GM19238 (cell line): Measurements from ENCODE around the gene ARSB.
"Not testable (repeated sequence)": the region's sequence is repeated elsewhere in the genome, so short reads cannot be mapped to it uniquely, and the experiment has no call there.

ENCODE experiments used
- DNase-seq: peaks from one replicate; pipeline ENCODE4 v3.0.0; 2011; ENCODE audit warnings: low spot score; ENCODE audit not compliant: insufficient read length

The ARSB gene

DNA sequence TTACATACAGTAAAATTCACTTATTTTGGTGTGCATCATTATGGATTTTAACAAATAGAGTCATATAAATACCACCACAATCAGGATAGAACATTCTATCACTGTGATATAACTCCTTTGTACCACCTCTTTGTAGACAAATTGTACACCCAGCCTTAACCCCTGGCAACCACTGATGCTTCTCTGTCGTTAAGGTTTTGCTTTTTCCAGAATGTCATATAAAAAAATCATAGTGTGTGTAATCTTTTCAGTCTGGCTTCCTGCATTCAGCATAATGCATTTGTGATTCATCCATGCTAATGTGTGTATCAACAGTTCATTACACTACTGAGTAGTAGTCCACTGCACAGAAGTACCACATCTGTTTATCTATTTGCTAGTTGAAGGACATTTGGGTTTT lies 81.2 kb downstream of the ARSB start:
- DNase-seq: no peak

DNA sequence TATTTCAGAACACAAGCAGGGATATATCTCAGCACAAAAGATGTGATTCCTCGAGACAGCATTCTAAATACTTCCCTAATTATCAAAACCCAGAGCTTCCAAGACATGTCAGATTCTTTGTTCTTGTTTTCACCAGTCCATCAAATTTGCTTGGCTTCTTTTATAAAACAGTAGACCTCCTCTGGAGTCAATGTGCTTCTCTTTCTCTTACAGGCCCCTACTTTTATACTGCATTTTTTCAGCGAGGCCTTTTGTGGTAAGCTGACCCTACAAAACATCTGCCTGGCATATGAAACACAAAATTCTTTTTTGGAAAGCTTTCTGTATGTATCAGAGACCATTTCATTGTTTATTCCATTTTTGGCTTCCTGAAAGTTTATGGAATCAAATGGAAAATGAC lies 81.8 kb downstream of the ARSB start:
- DNase-seq: no peak

DNA sequence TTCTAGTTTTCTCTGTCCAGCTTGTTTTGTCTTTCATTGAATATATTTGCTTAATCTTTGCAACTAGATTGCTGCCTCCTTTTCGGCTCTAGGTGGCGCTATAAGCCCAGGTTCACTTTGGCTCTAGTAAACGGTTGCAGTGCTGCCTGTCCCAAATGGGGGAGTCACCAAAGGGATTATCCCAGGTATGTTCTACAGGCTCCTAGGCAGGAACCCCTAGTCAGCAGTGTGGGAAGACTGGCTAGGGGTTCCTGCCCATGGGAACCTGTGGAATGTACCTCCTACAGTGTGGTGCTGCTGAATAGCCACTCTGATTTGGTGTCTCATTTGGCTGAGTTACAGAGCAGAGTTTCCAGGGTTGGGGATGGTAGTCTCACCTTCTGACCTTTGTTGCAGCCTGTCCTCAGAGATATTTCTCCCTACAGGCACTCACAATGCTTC lies 85.2 kb downstream of the ARSB start:
- DNase-seq: no peak

DNA sequence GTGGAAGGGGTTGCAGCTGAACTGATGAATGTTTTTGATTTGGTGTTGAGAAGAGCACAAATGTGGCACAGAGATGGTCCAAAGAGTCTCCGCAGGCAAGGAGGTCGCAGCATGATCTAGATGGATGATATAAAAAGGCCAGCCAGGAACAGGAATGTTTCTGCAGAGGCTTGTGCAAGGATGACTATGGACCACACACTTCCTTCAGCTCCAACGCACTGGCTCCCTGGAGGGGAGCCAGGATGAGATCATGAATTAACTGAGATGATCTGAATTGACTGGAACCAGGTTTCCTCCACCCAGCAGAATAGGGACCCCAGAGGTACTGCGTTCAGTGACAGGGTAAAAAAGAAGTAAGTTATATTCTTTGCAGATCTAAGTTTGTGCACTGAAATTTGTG lies 89.0 kb downstream of the ARSB start:
- DNase-seq: no peak

DNA sequence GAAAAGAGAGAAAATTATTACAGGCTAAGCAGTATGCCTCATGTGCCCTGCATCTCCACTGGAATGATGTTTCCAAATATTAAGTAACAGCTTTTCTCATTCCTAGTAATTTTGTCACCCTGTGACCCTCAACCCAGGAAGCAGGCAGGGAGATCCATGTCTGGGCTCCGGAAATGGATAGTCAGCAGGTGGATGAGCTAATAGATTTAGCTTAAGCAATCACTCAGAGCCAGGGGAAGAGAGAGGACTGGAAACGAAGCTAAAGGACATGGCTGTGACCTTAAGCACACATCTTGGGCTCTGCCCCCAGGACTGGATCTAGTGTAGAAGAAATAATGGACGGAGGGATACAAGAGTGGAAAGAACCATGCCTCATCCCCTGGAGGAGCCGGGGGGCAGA lies 89.5 kb downstream of the ARSB start:
- DNase-seq: no peak

DNA sequence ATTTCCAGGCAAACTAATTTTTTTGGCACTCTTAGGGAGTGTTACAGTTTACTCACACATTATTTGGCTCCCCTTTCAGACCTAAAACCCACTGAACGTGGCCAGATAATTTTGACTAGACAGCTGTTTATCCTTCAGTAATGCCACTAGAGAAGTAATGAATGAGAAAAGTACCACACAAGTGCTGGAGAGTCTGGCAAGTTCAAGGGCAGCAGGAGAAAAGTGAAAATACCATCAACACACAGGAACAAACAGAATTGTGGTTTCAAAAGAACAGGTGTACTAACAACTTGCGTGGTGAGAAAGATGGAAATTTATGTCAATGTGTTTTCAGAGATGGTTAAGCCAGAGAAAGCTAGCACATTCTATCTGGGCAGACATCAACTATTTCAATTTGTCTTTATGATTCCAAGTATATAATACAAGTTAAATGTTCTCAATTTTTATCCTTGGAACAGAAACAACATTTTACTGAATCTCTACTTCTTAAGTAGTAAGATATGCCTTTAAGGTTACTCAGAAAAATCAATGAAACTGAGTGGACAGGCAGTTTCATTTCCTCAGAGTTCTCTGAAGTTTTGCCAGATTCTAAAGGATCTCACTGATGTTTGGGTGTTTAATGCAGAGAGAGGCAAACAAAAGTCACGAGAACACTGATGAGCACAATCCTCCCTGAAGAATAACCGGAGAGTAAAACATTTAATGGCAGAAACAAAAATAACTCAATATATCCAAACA lies 91.0 kb downstream of the ARSB start:
- DNase-seq: no peak

DNA sequence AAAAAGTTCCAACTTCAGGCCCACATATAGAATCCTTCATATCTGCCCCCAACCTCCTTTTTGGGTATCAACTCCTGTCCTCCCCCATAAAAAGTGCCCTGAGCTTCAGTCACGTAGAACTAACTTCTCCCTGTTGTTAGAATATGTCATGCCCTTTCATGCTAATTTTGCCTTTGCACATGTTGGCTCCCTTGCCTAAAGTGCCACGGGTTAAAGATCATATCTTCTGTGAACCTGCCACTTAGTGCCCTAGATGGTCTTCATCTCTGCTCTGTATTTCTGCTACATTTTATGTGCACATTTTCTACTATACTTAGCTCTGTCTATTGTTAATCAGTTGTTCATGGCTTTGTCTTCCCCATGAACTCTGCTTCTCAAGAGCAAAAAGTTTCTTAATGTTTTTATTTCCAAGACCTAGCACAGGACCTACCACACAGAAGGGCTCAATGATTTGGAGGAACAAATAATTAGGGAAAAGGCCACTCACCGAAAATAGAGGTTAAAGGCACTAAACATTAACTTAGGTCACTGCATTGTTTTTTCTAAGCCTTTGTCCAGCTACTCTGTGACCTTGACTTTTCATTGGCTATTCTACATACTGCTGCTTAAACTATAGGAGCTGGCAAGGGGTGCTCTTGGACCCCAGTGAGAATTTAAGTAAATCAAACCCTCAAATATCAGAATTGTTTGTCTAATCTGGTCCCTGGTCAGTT lies 94.3 kb downstream of the ARSB start:
- DNase-seq: no peak

DNA sequence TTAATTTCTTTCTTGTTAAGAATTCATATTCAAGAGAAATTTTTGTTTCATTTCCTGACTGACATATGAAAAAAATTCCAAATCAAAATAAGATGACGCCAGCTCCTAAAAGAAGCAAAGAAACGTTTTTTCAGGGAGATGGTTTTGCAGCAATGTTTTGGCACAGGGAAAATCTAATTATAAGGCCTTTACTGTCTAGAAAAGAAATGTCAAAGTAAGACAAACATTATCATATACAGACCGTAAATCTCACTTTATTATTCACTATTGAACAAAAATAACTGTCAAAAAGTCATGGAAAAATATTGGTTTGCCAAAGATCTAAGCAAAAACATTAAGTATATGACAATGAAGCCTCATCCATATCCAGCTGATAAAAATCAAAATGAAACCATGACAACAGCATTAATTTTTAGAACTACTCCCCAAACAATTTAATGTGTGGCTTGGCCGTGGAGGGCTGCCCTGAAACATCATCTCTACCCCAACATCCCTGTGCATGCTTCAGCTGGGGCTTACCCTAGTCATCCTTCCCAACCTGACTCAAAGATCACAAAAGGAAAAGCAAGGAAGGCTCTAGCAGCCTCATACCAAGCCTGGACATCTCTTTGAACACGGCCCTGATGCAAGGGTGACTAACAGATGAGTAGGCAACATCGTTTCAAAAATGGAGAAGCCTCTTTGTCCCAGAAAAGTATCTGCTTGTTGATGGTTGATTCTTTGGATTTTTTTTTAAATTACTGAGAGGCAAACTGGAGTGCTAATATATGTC lies 95.6 kb downstream of the ARSB start:
- DNase-seq: no peak

DNA sequence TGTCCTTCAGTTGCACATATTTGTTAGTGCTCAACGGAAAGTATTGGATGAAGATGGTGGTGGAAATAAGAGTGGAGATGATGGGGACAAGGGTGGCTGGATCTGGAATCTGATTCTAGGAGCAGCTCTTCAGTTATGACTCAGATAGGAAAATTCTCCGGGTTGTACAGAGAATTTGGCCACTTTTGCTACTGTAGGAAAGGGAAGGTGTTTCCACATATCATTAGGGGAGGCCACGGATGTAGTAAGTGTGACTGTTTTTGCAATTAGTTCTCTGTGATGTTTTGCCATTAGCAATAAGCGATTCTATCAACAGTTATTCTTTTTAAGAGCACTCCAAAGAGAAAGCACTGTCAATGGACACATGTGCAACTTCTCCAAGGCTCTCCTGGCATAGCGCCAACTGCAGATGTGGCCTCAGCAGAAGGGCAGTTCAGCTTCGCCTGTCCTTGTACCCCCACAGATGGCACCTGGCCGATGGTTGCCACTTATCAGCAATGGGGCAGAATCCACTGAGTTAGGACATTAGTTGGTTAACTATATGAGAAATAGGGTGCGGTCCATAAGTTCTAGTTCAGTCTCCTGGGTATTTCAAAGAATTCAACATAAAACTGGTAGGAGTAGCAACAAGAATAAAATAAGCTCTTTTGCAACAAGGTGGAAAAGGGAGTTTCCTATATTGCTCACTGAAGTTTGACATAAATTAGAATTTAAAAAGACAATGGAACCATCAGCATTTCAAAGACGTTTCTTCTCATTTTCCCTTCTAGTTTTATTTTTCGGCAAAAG lies 96.3 kb downstream of the ARSB start:
- no peak for DNase-seq

DNA sequence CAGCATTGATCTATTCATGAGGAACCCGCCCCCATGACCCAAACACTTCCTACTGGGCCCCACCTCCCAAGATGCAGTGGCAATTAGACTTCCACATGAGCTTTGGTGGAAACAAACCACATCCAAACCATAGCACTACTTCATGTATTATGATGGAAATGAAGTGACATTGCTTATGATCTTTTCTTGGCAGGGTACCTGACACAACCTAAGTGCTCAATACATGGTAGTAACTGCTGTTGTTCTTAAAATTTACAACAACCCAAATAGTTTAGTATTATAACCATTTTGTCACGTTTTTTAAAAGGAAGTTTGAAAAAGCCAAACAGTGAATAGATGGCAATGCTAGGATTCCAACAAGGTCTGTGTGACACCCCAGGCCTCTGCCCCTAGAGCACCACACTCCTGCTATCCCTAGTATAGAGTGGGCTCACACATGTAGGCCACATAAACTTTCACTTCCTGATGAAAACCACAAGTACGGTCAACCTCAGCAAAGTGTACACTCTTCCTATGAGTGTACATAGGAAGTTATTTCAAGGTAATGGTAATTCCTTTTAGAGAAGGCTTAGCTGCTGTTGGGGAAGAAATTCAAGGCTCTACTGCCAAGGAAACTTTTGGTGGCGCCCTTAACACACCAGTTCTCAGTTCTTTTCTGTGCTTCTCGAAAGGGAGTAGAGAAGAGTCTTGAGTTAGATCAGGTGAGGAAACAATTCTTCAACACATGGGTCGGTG lies 97.6 kb downstream of the ARSB start:
- peak; percentile 25 for DNase-seq

DNA sequence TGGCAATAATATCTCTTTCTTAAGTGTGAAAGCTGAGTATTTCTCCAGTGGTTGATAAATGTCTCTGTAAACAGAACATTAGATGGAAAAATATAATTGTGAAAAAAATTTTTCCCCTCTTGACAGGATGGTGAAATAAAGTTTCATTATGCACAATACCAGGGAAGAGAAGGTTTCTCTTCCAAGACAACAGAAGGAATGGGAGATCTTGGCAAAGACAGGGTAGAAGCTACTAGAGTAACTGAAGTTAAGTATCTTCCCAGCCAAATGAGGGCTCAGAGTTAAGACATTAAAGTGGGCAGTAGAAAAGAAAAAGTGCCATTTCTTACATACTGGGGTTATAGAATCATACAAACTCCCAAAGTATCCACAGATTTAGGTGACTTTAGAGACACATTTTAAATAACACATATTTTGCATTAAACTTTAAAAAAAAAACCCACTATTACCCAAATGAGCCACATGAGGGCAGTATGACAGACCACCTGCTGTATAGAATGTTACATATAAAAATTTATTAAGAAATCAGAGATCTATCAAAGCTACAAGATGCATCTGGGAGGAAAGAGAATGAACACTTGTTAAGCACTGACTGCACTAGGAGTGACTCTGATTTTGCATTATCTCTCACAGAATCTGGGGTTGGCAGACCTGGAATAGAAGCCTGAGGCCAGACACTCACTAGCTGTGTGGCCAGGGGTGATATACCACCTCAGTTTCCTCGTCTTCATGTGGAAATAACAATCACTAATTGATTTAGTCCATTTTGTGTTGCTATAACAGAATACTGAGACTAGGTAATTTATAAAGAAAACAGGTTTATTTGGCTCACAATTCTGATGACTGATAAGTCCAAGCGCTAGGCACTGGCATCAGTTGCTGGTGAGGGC lies 98.5 kb downstream of the ARSB start:
- no peak for DNase-seq

DNA sequence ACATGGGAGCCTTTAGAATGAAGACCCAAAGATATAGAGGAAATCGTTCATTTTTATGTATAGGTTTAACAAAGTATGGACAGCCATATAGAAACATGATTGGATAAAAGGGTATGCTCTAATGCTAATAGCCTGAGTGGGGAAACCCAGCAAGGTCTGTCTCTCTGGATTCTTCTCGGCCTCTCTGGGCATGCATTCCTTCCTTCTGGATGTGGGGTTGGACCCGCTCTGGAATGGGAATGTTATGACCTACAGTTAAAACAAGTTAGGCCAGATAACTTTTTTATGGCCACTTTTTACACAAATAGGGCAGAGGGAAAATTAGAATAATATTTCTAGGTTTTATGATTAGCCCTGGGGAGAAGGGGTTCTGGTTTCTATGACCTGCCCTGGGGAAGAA lies 103.2 kb downstream of the ARSB start:
- no peak for DNase-seq

DNA sequence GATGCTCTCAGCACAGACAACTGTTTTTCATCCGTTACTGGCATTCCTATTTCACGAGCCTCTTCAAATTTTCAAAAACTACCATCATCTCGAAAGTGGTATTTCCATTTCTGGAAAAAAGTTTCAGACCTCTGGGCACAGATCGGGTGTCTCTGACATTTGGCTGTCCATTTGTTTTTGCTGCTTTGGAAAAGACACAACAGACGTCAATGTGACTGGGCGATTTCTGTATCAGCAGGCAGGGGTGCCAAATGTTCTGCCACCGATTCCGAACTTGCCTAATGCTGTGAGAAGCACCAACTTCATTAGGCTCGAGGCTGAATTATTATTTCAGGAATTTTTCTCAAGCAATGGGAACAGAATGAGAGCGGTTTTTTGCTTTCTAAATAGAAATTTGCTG lies 105.6 kb downstream of the ARSB start:
- DNase-seq: no peak

DNA sequence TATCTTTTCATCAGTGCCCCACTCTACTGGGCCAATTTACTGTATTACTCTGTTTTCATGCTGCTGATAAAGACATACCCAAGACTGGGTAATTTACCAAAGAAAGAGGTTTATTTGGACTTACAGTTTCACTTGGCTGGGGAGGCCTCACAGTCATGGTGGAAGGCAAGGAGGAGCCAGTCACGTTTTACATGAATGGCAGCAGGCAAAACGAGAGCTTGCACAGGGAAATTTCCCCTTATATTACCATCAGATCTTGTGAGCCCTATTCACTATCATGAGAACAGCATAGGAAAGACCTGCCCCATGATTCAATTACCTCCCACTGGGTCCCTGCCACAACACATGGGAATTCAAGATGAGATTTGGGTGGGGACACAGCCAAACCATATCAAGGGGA lies 119.0 kb downstream of the ARSB start:
- DNase-seq: not testable (repeated sequence)

DNA sequence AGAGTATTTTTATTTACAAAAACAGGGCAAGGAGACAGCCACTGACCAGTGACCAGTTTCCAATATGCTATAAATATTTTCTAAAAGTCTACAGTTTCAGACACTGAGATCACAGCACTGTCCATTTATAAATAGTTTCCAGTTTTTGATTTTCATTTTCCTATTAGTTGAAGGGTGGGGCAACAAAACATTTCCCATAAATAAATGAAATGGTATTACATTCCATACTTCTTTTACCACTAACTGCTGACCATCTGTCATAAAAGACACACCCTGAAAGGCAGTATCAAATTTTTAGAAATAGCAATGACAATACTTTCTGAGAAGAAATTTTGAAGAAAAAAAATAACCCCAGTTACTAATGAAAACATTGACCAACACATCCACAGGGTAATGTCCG lies 126.7 kb downstream of the ARSB start:
- DNase-seq: no peak

DNA sequence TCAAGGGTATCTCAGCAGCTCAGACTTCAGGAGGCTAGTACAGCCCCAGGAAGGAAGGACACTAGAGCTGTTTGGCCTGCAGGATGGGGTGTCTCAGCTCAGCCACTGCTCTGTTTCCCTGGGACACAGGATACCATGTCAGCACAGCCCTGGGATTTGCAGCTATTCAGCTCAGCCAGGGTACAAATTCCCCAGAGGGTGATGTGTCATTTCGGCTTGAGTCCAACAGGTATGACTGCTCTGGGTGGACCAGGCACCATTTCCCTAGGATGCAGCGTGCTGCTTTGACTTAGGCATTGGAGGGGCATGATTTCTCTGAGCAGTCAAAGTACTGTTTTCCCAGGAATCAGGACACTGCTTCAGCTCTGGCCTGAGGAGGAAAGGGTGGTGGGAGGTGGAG lies 130.1 kb downstream of the ARSB start:
- DNase-seq: no peak

DNA sequence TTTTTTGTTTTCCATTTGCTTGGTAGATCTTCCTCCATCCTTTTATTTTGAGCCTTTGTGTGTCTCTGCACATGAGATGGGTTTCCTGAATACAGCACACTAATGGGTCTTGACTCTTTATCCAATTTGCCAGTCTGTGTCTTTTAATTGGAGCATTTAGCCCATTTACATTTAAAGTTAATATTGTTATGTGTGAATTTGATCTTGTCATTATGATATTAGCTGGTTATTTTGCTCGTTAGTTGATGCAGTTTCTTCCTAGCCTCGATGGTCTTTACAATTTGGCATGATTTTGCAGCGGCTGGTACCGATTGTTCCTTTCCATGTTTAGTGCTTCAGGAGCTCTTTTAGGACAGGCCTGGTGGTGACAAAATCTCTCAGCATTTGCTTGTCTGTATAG lies 133.2 kb downstream of the ARSB start:
- not testable (repeated sequence) for DNase-seq

DNA sequence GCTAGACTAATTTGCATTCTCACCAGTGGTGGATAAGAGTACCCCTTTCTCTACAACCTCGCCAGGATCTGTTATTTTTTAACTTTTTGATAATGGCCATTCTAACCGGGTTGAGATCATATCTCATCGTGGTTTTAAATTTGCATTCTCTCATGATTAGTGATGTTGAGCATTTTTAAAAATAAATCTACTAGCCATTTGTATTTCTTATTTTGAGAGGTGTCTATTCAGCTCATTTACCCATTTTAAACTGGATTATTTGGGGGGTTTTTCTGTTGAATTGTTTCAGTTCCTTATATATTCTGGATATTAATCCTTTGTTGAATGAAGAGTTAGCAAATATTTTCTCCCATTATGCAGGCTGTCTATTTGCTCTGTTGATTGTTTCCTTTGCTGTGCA lies 139.6 kb downstream of the ARSB start:
- DNase-seq: no peak

DNA sequence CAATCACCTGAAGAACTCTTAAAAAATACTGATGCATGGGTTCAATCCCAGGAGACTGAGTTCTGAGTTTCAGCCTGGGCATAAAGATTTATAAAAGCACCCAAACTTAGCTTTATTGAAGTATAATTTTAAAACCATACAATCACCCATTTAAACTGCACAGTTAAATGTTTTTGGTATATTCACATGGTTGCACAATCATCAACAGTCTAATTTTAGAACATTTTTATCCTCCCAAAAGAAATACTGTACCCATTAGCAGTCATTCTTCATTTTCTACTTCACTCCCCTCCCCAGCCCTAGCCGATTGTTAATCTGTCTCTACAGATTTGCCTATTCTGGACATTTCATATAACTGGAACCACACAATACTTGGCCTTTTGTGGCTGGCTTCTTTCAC lies 141.7 kb downstream of the ARSB start:
- no peak for DNase-seq

DNA sequence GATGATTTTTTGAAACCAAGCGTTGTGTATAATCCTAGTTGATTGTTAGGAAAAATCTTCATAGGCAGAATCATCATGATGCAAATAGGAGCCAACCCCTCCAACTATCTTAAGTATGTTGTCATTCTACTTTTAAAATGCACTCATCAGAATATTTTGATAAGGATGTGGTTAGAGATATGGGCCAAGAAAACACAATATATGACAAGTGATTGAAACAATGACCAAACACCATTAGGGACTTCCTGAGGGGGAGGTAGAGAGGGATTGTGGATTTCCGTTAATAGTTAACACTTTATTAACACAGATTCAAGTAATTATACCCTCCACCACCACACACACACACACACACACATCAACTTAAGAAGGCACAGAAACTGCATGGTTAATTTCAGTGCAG lies 143.3 kb downstream of the ARSB start:
- no peak for DNase-seq
